PFSK-1 (cell line): ENCODE results near the gene SRD5A3.

Source experiments
- POLR2AphosphoS5 ChIP-seq: IDR thresholded peaks from 2 replicates; pipeline ENCODE4 v1.6.1; 2012; ENCODE audit warnings: low read depth, mild to moderate bottlenecking, control low read depth, low read length, moderate library complexity
- SIN3A ChIP-seq: IDR thresholded peaks from 2 replicates; pipeline ENCODE4 v1.6.1; 2012; ENCODE audit warnings: mild to moderate bottlenecking, low read length, moderate library complexity, borderline replicate concordance; ENCODE audit not compliant: insufficient read depth
- TAF1 ChIP-seq: IDR thresholded peaks from 2 replicates; pipeline ENCODE4 v1.6.1; 2012; ENCODE audit warnings: low read length, control low read depth, borderline replicate concordance; ENCODE audit not compliant: insufficient read depth

GRCh38 chr4:55381502-55381901 lies 35.5 kb downstream of the SRD5A3 start:
- TF ChIP-seq SIN3A (no peak), TAF1 (no peak), POLR2AphosphoS5 (no peak)
